ENCODE results near the gene HDAC5. TPM values are rescaled to one million over a fixed set of nuclear protein-coding genes. Genes with fewer than 3 reads are reported as not detected.
A peak's percentile ranks its signal among the peaks of the same experiment; 100 is the strongest.
"Not testable (repeated sequence)": the region's sequence is repeated elsewhere in the genome, so short reads cannot be mapped to it uniquely, and the experiment has no call there.

Gene HDAC5
- total RNA-seq, 1 donor from 2014 or later, result 32.5 TPM

DNA sequence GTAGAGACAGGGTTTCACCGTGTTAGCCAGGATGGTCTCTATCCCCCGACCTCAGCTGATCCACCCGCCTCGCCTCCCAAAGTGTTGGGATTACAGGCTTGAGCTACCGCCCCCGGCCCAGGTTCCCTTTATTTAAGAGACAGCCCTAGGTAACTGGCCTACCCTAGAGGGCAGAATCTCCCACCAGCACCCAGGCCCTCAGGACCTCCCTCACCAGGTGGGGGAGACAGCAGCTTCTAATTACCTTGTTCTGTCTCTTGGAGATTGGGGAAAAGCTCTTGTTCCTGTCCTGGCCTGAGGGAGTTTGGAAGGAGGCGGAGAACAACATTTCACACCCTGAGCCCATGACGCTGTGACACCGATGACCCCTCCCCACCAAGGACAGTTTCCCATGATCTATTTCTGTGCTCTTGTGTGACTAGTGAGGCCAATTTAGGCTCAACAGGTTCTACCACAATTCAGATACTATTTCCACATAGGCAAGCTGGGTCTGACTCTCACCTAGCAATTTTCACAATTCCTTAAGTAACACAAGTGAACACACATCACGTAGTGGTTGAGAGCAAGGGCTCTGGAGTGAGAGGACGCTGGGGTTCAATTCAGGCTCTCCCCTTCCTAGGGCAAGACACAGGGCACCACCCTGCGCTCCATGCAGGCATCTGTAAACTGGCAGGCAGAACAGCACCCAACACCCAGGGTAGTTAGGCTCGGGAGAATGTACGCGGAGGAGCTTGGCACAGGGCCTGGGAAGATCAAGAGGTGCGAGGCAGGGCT lies 20.4 kb downstream of the HDAC5 start:
- no peak for DNase-seq (ENCODE audit: low read depth)
- H3K27me3 ChIP-seq (ENCODE audit: control insufficient read depth, insufficient read depth, low read length), result no peaks in the 10 kb centered on the region
- TF ChIP-seq, protein P1, sequence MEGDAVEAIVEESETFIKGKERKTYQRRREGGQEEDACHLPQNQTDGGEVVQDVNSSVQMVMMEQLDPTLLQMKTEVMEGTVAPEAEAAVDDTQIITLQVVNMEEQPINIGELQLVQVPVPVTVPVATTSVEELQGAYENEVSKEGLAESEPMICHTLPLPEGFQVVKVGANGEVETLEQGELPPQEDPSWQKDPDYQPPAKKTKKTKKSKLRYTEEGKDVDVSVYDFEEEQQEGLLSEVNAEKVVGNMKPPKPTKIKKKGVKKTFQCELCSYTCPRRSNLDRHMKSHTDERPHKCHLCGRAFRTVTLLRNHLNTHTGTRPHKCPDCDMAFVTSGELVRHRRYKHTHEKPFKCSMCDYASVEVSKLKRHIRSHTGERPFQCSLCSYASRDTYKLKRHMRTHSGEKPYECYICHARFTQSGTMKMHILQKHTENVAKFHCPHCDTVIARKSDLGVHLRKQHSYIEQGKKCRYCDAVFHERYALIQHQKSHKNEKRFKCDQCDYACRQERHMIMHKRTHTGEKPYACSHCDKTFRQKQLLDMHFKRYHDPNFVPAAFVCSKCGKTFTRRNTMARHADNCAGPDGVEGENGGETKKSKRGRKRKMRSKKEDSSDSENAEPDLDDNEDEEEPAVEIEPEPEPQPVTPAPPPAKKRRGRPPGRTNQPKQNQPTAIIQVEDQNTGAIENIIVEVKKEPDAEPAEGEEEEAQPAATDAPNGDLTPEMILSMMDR (IDR thresholded peaks at IDR 0.05; ENCODE audit: insufficient read depth, low read length, poor library complexity, severe bottlenecking), result no peak
- H3K4me3 ChIP-seq (ENCODE audit: low read depth, low read length), result no peak overlapping the region
- H3K36me3 ChIP-seq (ENCODE audit: control insufficient read depth, insufficient read depth, low read length), result no peaks in the 10 kb centered on the region

DNA sequence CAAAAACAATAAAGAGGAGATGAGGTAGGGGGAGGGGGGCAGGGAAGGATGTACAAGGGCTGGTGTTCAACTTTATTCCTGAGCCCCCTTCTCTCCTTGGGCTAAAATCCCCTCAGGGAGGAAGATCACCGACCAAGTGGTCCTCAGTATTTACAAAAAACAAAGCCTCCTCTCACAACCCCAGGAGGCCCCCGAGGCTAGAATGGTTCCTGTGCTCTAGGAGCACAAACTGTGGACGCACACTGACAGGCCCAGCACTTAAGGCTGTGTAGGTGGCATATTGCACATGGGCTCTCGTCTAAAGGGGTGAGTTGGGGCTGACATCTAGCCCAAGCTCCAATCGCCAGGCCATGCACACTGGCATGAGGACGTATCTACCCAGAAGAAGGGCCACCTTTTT lies 21.6 kb downstream of the HDAC5 start:
- H3K27me3 ChIP-seq (ENCODE audit: control insufficient read depth, insufficient read depth, low read length); DNase-seq (ENCODE audit: low read depth); H3K4me3 ChIP-seq (ENCODE audit: low read depth, low read length); H3K36me3 ChIP-seq (ENCODE audit: control insufficient read depth, insufficient read depth, low read length): not testable (repeated sequence)

DNA sequence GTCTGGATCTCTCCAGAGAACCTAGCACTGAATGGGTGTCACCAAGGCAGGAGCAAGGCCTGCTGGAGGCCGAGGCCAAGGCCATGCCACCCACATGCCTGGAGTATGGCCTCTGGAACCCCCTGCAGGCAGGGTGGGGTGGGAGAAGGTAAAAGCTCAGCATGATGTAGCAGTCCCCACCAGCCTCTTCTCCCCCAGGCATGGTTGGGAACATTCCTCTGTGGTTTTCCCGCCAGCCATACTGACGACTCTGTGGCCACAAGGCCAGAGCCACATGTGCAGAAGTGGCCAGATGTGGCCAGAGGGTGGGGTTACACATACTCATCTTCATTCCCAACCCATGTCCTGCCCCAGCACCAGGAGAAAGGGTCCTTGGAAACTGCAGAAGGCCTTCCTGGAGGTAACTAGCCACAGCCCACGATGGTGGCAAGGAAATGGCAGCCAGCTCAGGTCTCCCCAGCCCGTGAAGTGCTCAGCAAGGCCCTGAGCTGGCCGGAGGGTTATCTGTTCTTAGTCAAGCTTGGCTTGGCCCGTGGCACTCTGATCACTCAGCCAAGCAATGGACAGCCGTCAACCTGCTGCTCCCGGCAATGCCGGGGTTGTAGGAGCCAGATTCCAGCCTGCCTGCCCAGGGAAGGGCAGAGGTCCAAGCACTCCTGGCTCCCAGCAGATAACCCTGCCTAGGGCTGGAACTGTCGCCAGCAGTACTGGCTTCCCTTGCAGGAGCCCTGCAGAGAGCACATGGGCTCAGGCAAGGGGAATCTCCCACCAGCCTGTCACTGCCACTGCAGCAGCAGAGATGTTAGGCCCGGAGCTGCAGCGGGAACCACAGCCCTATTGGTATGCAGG lies 26.1 kb downstream of the HDAC5 start:
- Histone ChIP-seq H3K36me3 (ENCODE audit: control insufficient read depth, insufficient read depth, low read length) (no peaks in the 10 kb centered on the region), H3K4me3 (ENCODE audit: low read depth, low read length) (no peak overlapping the region), H3K27me3 (ENCODE audit: control insufficient read depth, insufficient read depth, low read length) (no peaks in the 10 kb centered on the region)
- TF ChIP-seq, protein P1 (IDR thresholded peaks at IDR 0.05; ENCODE audit: insufficient read depth, low read length, poor library complexity, severe bottlenecking), result no peak
- no peak for DNase-seq (ENCODE audit: low read depth)

DNA sequence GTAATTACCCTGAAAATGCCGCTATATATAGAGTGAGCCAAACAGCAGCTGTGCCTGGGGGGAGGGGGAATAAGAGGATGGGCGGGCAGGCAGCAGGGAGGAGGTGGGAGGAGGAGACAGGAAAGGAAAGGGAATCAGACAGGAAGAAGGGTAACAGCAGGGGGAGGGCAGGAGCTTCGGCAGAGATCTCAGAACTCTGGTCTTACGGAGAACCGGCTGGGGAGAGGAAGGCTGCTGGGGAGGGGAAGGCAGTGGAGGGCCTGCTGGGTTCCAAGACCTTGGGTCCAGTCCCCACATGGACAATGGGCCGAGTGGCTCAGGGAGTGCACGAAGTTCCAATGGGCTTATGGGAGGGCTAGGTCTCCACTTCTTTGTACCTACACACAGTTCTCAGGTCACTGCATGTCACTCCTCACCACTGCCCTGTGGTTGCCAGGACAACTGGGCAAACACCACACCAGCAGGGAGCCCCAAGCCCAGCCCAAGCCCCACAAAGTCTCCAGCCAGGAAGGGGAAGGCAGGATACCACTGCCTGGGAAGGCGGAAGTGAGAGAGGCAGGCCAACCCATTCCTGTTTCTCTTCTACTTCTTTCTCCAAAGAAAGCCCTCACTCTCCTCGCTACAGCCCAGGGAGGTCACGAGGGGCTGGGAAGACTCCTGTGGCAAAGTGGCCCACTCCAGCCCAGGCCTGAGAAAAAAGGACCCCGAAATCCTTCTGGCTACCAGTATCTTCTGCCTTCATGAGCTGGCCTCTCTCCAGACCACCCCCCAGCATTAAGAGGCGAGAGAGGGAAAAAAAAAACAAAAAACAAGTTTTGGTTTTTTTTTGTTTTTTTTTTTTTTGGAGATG lies 27.6 kb downstream of the HDAC5 start:
- Histone ChIP-seq H3K4me3 (ENCODE audit: low read depth, low read length) (peak overlapping the region; percentile 5), H3K36me3 (ENCODE audit: control insufficient read depth, insufficient read depth, low read length) (no peaks in the 10 kb centered on the region), H3K27me3 (ENCODE audit: control insufficient read depth, insufficient read depth, low read length) (no peaks in the 10 kb centered on the region)
- TF ChIP-seq, protein P1 (IDR thresholded peaks at IDR 0.05; ENCODE audit: insufficient read depth, low read length, poor library complexity, severe bottlenecking), result peak; percentile 27
- peak; percentile 60 for DNase-seq (ENCODE audit: low read depth)

DNA sequence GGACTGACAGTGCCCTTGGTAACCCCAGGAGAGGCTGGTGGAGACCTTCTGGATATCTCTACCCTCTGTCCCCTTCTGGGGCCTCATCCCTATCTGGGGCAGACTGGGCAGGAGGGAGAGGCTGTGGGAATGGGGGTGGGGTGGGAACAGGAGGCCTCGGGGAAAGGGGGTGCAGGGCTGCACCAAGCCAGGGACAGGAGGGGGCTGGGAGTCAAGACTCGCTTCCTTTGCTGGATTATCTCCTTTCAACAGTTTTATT lies 28.1 kb downstream of the HDAC5 start:
- DNase-seq (ENCODE audit: low read depth), result no peak
- H3K27me3 ChIP-seq (ENCODE audit: control insufficient read depth, insufficient read depth, low read length), result no peaks in the 10 kb centered on the region

More for the DNA sequence above, 28.1 kb downstream of the HDAC5 start:
- H3K4me3 ChIP-seq (ENCODE audit: low read depth, low read length), result no peak overlapping the region
- no peaks in the 10 kb centered on the region for H3K36me3 ChIP-seq (ENCODE audit: control insufficient read depth, insufficient read depth, low read length)
- TF ChIP-seq, protein P1 (IDR thresholded peaks at IDR 0.05; ENCODE audit: insufficient read depth, low read length, poor library complexity, severe bottlenecking), result no peak
